Mesendoderm (in vitro differentiated cells): ENCODE results near the gene TAPBP.

Experiments
- DNase-seq: peaks from one replicate; pipeline ENCODE4 v3.0.0; 2013
- H2AK5ac ChIP-seq: 2 replicates; pipeline ENCODE4 v1.6.1; 2013; ENCODE audit warnings: low read length, inconsistent platforms
- H2BK120ac ChIP-seq: 2 replicates; pipeline ENCODE4 v1.6.1; 2013; ENCODE audit warnings: low read depth, mild to moderate bottlenecking, low read length, moderate library complexity, mixed read lengths
- H2BK15ac ChIP-seq: replicated peaks from 2 replicates; pipeline ENCODE4 v1.6.1; 2013; ENCODE audit warnings: low read depth, mild to moderate bottlenecking, moderate library complexity
- H2BK5ac ChIP-seq: 2 replicates; pipeline ENCODE4 v1.6.1; 2013; ENCODE audit warnings: low read length, inconsistent platforms
- H3K18ac ChIP-seq: 2 replicates; pipeline ENCODE4 v1.6.1; 2013; ENCODE audit warnings: mild to moderate bottlenecking, low read length, mixed read lengths
- H3K23ac ChIP-seq: one replicate; pipeline ENCODE4 v1.6.1; 2013; ENCODE audit warnings: low read length
- H3K27ac ChIP-seq: 2 replicates; pipeline ENCODE4 v1.5.1; 2013; ENCODE audit warnings: low read depth, mild to moderate bottlenecking, inconsistent platforms, low read length, moderate library complexity
- H3K27me3 ChIP-seq: 2 replicates; pipeline ENCODE4 v1.6.1; 2013; ENCODE audit warnings: low read length, control low read depth, mild to moderate bottlenecking, inconsistent platforms; ENCODE audit not compliant: insufficient read depth, poor library complexity
- H3K36me3 ChIP-seq: 2 replicates; pipeline ENCODE4 v1.6.1; 2013; ENCODE audit warnings: low read length, inconsistent platforms; ENCODE audit not compliant: control insufficient read depth, insufficient read depth
- H3K4ac ChIP-seq: one replicate; pipeline ENCODE4 v1.6.1; 2013; ENCODE audit warnings: low read depth, mild to moderate bottlenecking, low read length, moderate library complexity
- H3K4me1 ChIP-seq: 2 replicates; pipeline ENCODE4 v1.6.1; 2013; ENCODE audit warnings: low read depth, low read length, inconsistent platforms; ENCODE audit not compliant: control insufficient read depth
- H3K4me2 ChIP-seq: 2 replicates; pipeline ENCODE4 v1.6.1; 2013; ENCODE audit warnings: low read length
- H3K4me3 ChIP-seq: 2 replicates; pipeline ENCODE4 v1.5.1; 2013; ENCODE audit warnings: mild to moderate bottlenecking, low read length
- H3K56ac ChIP-seq: one replicate; pipeline ENCODE4 v1.6.1; 2013; ENCODE audit warnings: low read length
- H3K79me1 ChIP-seq: 2 replicates; pipeline ENCODE4 v1.6.1; 2013; ENCODE audit warnings: low read length, inconsistent platforms
- H3K79me2 ChIP-seq: 2 replicates; pipeline ENCODE4 v1.6.1; 2013; ENCODE audit warnings: mild to moderate bottlenecking, low read length; ENCODE audit not compliant: control insufficient read depth, insufficient read depth
- H3K9ac ChIP-seq: 2 replicates; pipeline ENCODE4 v1.6.1; 2013; ENCODE audit warnings: low read length, inconsistent platforms
- H4K5ac ChIP-seq: one replicate; pipeline ENCODE4 v1.6.1; 2013; ENCODE audit warnings: low read length
- H4K8ac ChIP-seq: one replicate; pipeline ENCODE4 v1.6.1; 2013; ENCODE audit warnings: low read depth, mild to moderate bottlenecking, control low read depth, low read length, moderate library complexity
- WGBS: extraction: QIAGEN DNeasy Blood & Tissue Kit; methylation state at CpG from one replicate; pipeline ENCODE4 v1.1.7; 2013; ENCODE audit warnings: low lambda C conversion rate, missing lambda C conversion rate; ENCODE audit not compliant: insufficient coverage; ENCODE audit errors: extremely low coverage; 5-methylcytosine and 5-hydroxymethylcytosine counted together

The TAPBP gene

GRCh38 chr6:33305052-33305451, 8.8 kb downstream of the TAPBP start:
- H2BK15ac ChIP-seq = no peak overlapping the region
- H3K4me1 ChIP-seq = no peaks in the 10 kb centered on the region
- no peak overlapping the region for H2BK120ac ChIP-seq
- no peak overlapping the region for H2BK5ac ChIP-seq
- no peak overlapping the region for H3K27ac ChIP-seq
- no peak overlapping the region for H3K18ac ChIP-seq
- no peaks in the 10 kb centered on the region for H3K36me3 ChIP-seq
- no peak overlapping the region for H3K4me3 ChIP-seq
- H3K23ac ChIP-seq = no peak overlapping the region
- peaks cover 3% of the 10 kb centered on the region for H3K79me1 ChIP-seq
- H3K4ac ChIP-seq = no peak overlapping the region
- WGBS = no CpG with 5 or more reads among the region's 8 CpGs
- no peak overlapping the region for H4K5ac ChIP-seq
- no peak overlapping the region for H4K8ac ChIP-seq
- H3K4me2 ChIP-seq = no peak overlapping the region
- no peak overlapping the region for H2AK5ac ChIP-seq
- DNase-seq = no peak
- no peaks in the 10 kb centered on the region for H3K27me3 ChIP-seq
- no peak overlapping the region for H3K56ac ChIP-seq
- H3K9ac ChIP-seq = no peak overlapping the region
- H3K79me2 ChIP-seq = peaks cover 4% of the 10 kb centered on the region

- H3K4me1 ChIP-seq = no peaks in the 10 kb centered on the region
- no peak overlapping the region for H3K9ac ChIP-seq
- no peak overlapping the region for H4K5ac ChIP-seq
- H2AK5ac ChIP-seq = no peak overlapping the region
- H3K56ac ChIP-seq = no peak overlapping the region
- no peaks in the 10 kb centered on the region for H3K36me3 ChIP-seq
- peaks cover 3% of the 10 kb centered on the region for H3K79me1 ChIP-seq
- no peak overlapping the region for H3K4me3 ChIP-seq
- H2BK15ac ChIP-seq = no peak overlapping the region
- H4K8ac ChIP-seq = no peak overlapping the region
- no peak overlapping the region for H3K18ac ChIP-seq
- H3K4me2 ChIP-seq = no peak overlapping the region
- H2BK5ac ChIP-seq = no peak overlapping the region
- H3K4ac ChIP-seq = no peak overlapping the region
- DNase-seq = no peak
- peaks cover 7% of the 10 kb centered on the region for H3K79me2 ChIP-seq
- no peak overlapping the region for H3K23ac ChIP-seq
- H3K27me3 ChIP-seq = no peaks in the 10 kb centered on the region
- no CpG with 5 or more reads among the region's 16 CpGs for WGBS
- H2BK120ac ChIP-seq = no peak overlapping the region
- H3K27ac ChIP-seq = no peak overlapping the region
These were observed 9.7 kb downstream of the TAPBP start for GRCh38 chr6:33304216-33304615.

- no peak overlapping the region for H4K5ac ChIP-seq
- peaks cover 6% of the 10 kb centered on the region for H3K79me1 ChIP-seq
- H2BK15ac ChIP-seq = no peak overlapping the region
- no peak overlapping the region for H3K18ac ChIP-seq
- H3K36me3 ChIP-seq = no peaks in the 10 kb centered on the region
- H3K4me2 ChIP-seq = no peak overlapping the region
- H4K8ac ChIP-seq = no peak overlapping the region
- H3K27me3 ChIP-seq = no peaks in the 10 kb centered on the region
- H3K79me2 ChIP-seq = peaks cover 11% of the 10 kb centered on the region
- H3K4me1 ChIP-seq = no peaks in the 10 kb centered on the region
- no peak for DNase-seq
- no peak overlapping the region for H2AK5ac ChIP-seq
- H3K4ac ChIP-seq = no peak overlapping the region
- no peak overlapping the region for H3K23ac ChIP-seq
- no peak overlapping the region for H3K9ac ChIP-seq
- no CpG with 5 or more reads among the region's 3 CpGs for WGBS
- no peak overlapping the region for H2BK5ac ChIP-seq
- H3K56ac ChIP-seq = no peak overlapping the region
- H3K4me3 ChIP-seq = no peak overlapping the region
- H3K27ac ChIP-seq = no peak overlapping the region
- no peak overlapping the region for H2BK120ac ChIP-seq
These were observed 12.0 kb downstream of the TAPBP start for GRCh38 chr6:33301877-33302276.

GRCh38 chr6:33299237-33299944, 14.5 kb downstream of the TAPBP start:
- peak overlapping the region; percentile 93 for H2AK5ac ChIP-seq
- H2BK15ac ChIP-seq = no peak overlapping the region
- H3K27ac ChIP-seq = peak overlapping the region; percentile 99
- H3K23ac ChIP-seq = peak overlapping the region; percentile 80
- DNase-seq = peak; percentile 95
- WGBS = no CpG with 5 or more reads among the region's 54 CpGs
- peak overlapping the region; percentile 41 for H3K4ac ChIP-seq
- H3K36me3 ChIP-seq = no peaks in the 10 kb centered on the region
- no peaks in the 10 kb centered on the region for H3K4me1 ChIP-seq
- H4K8ac ChIP-seq = peak overlapping the region; percentile 57
- peak overlapping the region; percentile 98 for H3K4me2 ChIP-seq
- no peak overlapping the region for H2BK120ac ChIP-seq
- H3K4me3 ChIP-seq = peak overlapping the region; percentile 100
- H3K79me1 ChIP-seq = peaks cover 8% of the 10 kb centered on the region
- H4K5ac ChIP-seq = no peak overlapping the region
- peak overlapping the region; percentile 100 for H3K9ac ChIP-seq
- H2BK5ac ChIP-seq = peak overlapping the region; percentile 97
- H3K56ac ChIP-seq = peak overlapping the region; percentile 100
- peak overlapping the region; percentile 82 for H3K18ac ChIP-seq
- H3K27me3 ChIP-seq = no peaks in the 10 kb centered on the region
- peaks cover 11% of the 10 kb centered on the region for H3K79me2 ChIP-seq

GRCh38 chr6:33298773-33299236, 15.1 kb downstream of the TAPBP start, which contains the start of gene RGL2:
TSS of gene RGL2 (minus strand) at chr6:33298942. CDS start at chr6:33298610, 332 bp downstream.
- no peaks in the 10 kb centered on the region for H3K4me1 ChIP-seq
- H3K27ac ChIP-seq = peak within 1 kb of the TSS; percentile 99
- peak within 1 kb of the TSS; percentile 100 for H3K4me3 ChIP-seq
- peak within 1 kb of the TSS; percentile 100 for H3K56ac ChIP-seq
- peaks cover 11% of the 10 kb centered on the region for H3K79me2 ChIP-seq
- peak within 1 kb of the TSS; percentile 97 for H2BK5ac ChIP-seq
- peak within 1 kb of the TSS; percentile 93 for H2AK5ac ChIP-seq
- peaks cover 8% of the 10 kb centered on the region for H3K79me1 ChIP-seq
- no CpG with 5 or more reads among the region's 34 CpGs for WGBS
- peak within 1 kb of the TSS; percentile 82 for H3K18ac ChIP-seq
- H3K36me3 ChIP-seq = no peaks in the 10 kb centered on the region
- peak within 1 kb of the TSS; percentile 48 for H3K4ac ChIP-seq
- peak within 1 kb of the TSS; percentile 80 for H3K23ac ChIP-seq
- no peak within 1 kb of the TSS for H4K5ac ChIP-seq
- no peak within 1 kb of the TSS for H2BK120ac ChIP-seq
- DNase-seq = no peak
- H2BK15ac ChIP-seq = no peak within 1 kb of the TSS
- H3K27me3 ChIP-seq = no peaks in the 10 kb centered on the region
- peak within 1 kb of the TSS; percentile 66 for H4K8ac ChIP-seq
- H3K4me2 ChIP-seq = peak within 1 kb of the TSS; percentile 98
- H3K9ac ChIP-seq = peak within 1 kb of the TSS; percentile 100
